NCI-H1417 (cell line): Measurements from ENCODE around the gene ARHGAP25.

ENCODE experiments used
- DNase-seq, 3 experiments: peaks; one replicate each; lab custom pipeline; 2025; lab: John Stamatoyannopoulos, UW

Gene ARHGAP25

GRCh38 chr2:68742626-68743415 lies 8.2 kb downstream of the ARHGAP25 start:
- no peak for DNase-seq

DNA sequence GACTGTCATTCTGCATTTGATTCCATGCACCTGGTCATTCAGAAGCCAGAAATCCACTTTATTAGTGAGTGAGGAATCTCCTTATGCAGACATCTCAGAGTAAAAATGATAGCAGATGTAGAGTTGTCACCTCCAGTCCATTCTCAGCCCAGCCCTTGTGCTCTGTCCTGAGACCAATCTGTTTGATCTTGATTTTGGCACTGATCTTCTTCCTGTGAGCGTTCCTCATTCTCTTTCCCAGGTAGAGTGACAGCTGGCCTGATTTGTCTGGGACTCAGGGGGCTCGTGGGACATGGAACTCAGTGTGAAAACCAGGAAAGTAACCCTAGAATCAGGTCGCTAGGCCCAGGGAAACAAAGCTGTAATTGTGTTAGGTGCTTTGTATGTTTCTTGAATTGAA lies 8.9 kb downstream of the ARHGAP25 start:
- no peak for DNase-seq

GRCh38 chr2:68744366-68744912 lies 9.8 kb downstream of the ARHGAP25 start:
- no peak for DNase-seq

DNA sequence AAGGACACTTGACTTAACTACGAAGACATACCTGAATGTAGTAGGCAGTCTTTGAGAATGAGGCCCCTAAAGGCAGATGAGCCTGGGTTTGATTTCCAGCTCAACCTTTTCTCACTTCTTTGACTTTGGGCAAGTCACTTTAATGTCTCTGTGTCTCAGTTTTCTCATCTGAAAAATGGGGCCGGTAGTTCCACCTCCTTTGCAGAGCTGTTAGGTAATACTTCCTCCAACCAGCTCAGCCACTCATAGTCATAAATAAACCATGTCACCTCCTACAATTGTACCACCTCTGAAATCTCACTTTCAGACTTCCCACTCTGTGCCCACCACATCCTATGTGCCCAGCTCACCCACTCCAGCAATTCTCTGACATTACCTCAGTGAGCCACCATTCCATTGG lies 10.4 kb downstream of the ARHGAP25 start:
- no peak for DNase-seq

DNA sequence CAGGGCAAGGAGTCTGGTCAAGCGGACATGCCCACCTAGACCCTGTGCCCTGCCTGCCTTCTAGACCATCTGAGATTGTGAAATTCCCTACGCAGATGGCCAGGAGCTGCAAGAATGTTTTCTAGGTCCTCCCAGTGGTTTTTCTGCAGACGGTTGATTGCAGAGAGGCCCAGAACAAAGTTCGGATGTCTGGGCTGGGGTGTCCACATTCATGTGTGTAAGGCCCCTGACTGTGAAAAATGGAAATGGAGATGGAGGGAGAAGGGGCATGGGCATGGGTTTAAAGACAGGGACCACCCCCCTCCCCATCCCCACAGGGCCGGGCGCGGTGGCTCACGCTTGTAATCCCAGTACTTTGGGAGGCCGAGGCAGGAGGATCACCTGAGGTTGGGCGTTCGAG lies 11.8 kb downstream of the ARHGAP25 start:
- no peak for DNase-seq

DNA sequence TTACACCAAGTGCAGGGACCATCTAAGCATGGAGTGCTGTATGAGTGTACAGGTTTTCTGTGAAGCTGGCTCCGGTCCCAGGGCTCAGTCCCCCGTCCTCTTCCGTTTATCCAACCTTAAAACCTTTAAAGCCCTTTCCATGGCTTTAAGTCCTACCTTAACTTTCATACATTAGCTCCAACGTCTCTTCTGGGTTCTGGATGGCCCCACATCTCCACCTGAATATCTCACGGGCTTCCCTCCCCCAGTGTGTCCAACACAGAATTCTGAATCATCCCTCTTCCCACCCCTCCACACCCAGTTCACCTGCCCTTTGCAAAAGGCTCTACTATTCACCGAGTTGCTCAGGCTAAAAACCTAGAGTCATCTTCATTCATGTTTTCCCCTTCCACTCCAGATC lies 12.8 kb downstream of the ARHGAP25 start:
- DNase-seq = no peak

- DNase-seq = no peak
Measured at GRCh38 chr2:68747900-68748299, 13.3 kb downstream of the ARHGAP25 start.

DNA sequence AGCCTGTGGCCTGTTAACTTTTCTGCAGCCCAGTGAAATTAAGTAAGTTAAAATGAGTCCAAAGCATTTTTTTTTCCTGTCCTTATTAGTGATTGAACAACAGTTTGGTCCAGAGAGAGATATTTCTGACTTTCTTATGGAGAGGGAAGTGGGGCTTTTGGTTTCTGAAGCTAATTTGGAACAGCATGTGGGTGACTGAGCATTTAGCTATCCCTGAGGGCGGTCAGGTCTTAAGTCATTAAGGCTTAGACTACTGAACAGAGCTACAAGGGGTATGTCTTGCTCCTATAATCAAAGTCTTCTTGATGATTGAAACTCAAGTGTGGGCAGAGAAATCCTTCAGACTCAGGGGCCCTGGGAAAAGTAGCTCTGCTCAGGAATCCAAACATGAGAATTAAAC lies 14.0 kb downstream of the ARHGAP25 start:
- DNase-seq = no peak

GRCh38 chr2:68749345-68749744 lies 14.7 kb downstream of the ARHGAP25 start:
- DNase-seq = no peak

GRCh38 chr2:68750592-68751396 lies 16.2 kb downstream of the ARHGAP25 start:
- peak in 2 of 3 experiments; percentile 29 to 81 for DNase-seq

- DNase-seq = peak; percentile 44 to 96 (median 79)
Measured at GRCh38 chr2:68751397-68752339, 17.1 kb downstream of the ARHGAP25 start.

DNA sequence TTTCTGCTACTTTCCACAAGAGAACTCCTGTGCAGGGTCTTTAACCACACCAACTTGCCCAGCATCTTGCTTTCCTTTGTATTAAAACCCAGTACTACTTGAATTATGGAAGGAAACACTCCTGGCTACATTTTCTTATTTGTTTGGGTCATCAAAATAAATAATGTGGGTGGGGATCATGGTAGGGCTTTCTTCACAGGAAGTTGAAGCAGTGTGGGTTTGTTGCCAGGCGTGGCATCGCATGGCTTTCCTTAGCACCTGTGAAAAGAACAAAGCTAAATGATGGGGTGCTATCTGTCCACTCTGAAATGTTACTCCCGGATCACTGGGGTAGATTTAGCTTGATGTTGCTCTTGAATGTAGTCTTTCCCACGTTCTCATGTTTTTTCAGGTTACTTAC lies 18.7 kb downstream of the ARHGAP25 start:
- DNase-seq = no peak

DNA sequence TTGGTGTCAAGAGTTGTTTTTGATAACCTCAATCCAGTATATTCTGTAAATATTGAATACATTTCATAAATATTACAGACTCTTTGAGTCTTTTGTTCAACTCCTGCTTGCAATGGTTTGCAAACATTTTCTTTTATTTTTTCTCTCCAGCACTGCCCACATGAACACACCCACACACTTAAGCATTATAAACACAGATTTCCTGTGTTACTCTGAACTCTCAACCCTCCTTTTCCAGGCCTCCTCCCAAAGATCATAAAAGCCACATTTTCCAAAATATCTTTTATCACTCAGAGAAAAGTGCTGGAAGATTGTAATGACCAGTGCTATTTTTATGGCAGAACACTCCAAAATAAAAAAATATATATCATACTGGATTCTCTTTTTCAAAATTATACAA lies 20.5 kb downstream of the ARHGAP25 start:
- no peak for DNase-seq

GRCh38 chr2:68756178-68756577 lies 21.6 kb downstream of the ARHGAP25 start:
- no peak for DNase-seq

DNA sequence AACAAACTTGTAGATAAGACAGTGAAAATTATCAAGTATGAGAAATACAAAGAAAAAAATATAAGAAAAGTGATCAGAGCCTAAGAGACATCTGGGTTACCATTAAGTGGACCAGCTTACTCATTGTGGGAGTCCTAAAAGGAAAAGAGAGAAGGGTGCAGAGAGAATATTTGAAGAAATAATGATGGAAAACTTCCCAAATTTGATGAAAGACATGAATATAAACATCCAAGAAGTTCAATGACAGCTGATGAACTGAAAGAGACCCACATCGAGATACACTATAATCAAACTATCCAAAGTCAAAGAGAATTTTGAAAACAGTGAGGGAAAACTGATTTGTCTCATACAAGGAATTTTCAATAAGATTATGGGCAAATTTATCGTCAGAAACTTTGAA lies 22.5 kb downstream of the ARHGAP25 start:
- no peak for DNase-seq

DNA sequence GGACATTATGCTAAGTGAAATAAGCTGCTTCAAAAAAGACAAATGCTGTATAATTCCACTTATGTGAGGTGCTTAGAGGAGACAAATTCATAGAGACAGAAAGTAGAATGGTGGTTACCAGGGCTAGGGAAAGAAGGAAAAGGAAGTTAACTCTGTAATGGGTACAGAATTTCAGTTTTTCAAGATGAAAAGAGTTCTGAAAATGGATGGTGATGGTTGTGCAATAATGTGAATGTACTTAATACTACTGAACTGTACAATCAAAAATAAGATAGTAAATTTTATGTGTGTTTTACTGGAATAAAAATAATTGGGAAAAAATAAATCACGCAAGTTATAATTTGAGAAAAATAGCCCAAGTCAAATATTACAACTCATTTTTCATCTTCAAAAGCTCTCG lies 27.5 kb downstream of the ARHGAP25 start:
- no peak for DNase-seq

DNA sequence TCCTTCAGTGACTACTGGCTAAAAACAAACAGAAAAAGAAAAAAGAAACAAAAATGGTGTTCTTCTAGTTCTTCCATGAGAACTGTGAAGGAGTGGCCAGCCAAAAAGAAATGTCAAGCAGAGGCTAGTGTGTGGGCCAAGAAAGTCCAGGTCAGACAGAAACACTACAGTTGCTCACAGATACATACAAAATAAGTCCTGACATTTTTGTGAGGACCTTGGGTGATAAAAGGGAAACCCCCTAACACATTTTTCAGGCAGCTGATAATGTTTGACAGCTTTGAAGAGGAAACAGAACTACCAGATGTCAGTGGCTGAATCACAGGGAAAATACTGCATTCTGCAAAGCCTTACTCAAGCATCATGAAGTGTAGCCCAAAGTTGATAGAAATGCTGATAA lies 28.1 kb downstream of the ARHGAP25 start:
- DNase-seq = no peak

GRCh38 chr2:68764041-68764805 lies 29.6 kb downstream of the ARHGAP25 start:
- no peak for DNase-seq

- no peak for DNase-seq
Measured at GRCh38 chr2:68764806-68765311, 30.2 kb downstream of the ARHGAP25 start.

DNA sequence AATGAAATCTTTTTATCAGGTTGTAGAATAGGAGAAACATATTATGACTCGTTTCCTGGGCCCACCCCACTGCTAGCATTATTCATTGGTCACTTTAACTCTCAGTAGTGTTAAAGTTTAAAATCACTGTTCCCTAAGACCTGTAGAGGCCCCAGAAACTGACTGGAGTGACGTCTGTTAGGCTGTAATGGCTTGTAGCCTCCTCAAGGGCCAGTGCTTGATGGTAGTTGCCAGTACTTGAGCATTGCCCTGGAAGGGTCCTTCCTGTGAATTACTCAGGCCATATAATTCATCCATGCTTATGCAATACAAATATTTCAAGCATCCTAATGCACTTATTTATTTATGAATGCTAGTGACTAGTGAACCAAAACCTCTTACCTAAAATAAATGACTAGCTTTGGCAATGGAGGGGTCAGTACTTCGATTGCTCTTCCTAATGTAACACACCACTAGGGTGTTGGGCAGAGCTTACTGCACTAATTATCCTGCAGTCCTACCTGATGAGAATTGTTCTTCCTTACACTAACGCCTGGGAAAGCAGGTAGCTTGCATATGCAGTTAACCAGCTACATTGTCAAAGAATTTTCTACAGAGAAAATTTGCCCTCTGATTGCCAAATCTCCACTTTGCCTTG lies 31.2 kb downstream of the ARHGAP25 start:
- DNase-seq = no peak
